ENCODE measurements around the gene PCNX2. TPM values are rescaled to one million over a fixed set of nuclear protein-coding genes. Genes with fewer than 3 reads are reported as not detected.
"Not testable (repeated sequence)": the region's sequence is repeated elsewhere in the genome, so short reads cannot be mapped to it uniquely, and the experiment has no call there.

Gene PCNX2
- total RNA-seq, 1 experiment from 2014 or later, result 12.2 TPM

DNA sequence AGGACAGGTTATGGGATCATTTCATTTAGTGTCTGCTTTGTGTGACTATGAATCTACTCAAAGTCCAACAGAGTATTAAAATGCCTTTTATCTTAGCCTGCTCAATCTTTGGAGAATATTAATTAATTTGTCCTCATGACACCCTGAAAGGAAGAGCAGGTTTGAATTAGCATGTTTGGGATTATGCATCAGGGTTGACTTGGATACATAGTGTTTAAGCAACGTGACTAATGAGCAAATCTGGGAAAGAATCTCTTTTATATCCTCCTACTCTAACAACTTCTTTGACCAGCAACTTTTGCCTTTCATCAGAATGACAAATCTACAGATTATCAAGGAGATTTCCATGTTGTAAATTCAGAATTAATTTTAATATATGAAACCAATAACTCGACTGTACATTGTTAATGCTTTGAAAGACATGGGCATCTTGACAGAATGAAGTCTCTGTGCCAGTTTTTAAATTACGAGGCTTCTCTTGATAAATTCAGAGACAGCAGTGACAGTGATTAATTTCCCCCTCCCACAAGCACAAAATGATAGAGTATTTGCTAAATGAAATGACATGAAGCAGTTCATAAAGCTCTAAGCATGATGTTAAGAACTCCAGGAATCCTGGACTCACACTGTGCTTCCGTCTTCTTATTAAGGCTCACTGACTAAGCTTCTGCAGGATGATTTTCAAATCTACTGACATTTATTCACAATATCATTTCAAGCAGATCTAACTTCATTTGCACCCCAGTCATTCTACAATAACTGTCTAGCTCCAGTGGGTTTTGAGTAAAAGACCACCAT is 156.5 kb downstream of the PCNX2 start:
- DNase-seq (ENCODE audit: low read depth), result no peak
- in situ Hi-C loops (cut with HindIII; ENCODE audit: low pct_unique_long_range_greater_than_20kb, low sequenced_read_pairs), result no loop called here

DNA sequence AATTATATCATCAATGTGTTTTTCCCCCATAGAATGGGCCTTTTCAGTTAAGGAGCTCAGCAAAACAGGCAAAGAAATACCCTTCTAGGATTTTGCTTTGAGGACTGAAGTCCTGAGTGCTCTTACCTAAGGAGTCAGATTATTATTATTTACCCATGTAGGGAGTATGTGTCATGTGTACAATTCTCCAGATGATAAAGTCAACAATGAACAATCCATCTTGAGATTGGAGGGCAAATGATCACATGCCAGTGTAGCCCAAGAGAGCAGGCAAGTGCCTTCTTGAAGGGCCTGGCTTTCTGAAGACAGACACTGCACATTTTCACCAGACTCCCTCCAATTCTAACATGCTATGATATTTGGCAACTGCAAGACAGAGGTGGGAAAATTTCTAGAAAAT is 159.7 kb downstream of the PCNX2 start:
- DNase-seq (ENCODE audit: low read depth), result no peak
- in situ Hi-C loops (cut with HindIII; ENCODE audit: low pct_unique_long_range_greater_than_20kb, low sequenced_read_pairs), result no loop called here

DNA sequence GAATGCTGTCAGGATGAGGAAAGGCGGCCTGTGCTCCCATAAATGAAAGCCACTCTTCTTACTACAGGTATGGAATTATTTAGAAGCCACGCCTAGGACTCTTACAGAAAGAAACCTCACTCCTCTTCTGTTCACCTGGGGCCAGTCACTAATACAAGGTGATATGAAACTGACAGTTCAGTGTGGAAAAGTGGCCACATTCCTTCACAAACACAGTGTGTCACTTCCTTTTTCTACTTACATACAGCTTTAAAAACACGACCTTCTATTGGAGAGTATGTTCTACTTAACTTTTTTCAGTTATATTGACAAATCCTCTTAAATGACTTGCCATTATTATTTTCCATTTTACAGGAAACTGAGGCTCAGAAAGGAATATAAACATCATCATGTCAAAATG is 163.1 kb downstream of the PCNX2 start:
- in situ Hi-C loops (cut with HindIII; ENCODE audit: low pct_unique_long_range_greater_than_20kb, low sequenced_read_pairs), result no loop called here

DNA sequence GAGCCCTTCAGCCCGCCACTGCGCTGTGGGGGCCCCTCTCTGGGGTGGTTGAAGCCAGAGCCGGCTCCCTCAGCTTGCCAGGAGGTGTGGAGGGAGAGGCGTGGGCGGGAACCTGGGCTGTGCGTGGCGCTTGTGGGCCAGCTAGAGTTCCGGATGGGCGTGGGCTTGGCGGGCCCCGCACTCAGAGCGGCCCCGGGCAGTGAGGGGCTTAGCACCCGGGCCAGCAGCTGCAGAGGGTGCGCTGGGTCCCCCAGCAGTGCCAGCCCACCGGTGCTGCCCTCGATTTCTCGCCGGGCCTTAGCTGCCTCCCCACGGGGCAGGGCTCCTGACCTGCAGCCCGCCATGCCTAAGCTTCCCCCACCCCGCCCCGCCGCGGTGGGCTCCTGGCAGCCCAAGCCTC is 166.5 kb downstream of the PCNX2 start:
- DNase-seq (ENCODE audit: low read depth); in situ Hi-C loops (cut with HindIII; ENCODE audit: low pct_unique_long_range_greater_than_20kb, low sequenced_read_pairs): not testable (repeated sequence)

More for the DNA sequence above, 163.1 kb downstream of the PCNX2 start:
- no peak for DNase-seq (ENCODE audit: low read depth)

DNA sequence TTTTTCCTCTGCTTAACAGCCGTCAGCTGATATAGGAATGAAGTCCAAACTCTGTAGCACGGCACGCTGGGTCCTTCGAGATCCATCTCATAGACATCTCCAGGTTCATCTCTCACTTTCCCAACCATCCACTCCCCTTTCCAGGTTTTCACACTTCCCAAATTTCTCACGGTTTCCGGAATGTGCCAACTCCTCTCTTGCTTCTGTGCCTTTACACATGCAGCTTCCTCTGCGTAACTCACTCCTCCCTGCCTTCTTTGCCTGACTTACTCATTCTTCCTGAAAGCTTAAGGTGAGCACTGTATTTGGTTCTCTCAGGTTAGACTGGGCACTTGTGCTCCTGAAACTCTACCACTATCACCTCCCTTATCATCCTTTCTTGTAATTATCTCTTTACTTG is 168.4 kb downstream of the PCNX2 start:
- DNase-seq (ENCODE audit: low read depth), result no peak

DNA sequence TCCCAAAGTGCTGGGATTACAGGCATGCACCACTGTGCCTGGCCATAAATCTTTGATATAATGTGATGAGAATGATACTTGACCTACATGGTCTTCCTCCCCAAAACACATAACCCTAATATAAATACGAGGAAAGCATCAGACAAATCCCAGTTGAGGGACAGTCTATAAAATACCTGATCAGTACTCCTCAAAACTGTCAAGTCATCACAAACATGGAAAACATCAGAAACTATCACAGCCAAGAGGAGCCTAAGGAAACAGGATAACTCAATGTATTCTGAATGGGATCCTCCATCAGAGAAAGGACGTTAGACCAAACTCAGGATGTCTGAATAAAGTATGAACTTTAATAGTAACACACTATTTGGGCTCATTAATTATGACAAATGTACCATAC is 172.7 kb downstream of the PCNX2 start:
- in situ Hi-C loops (cut with HindIII; ENCODE audit: low pct_unique_long_range_greater_than_20kb, low sequenced_read_pairs), result no loop called here

More for the DNA sequence above, 168.4 kb downstream of the PCNX2 start:
- in situ Hi-C loops (cut with HindIII; ENCODE audit: low pct_unique_long_range_greater_than_20kb, low sequenced_read_pairs), result no loop called here

DNA sequence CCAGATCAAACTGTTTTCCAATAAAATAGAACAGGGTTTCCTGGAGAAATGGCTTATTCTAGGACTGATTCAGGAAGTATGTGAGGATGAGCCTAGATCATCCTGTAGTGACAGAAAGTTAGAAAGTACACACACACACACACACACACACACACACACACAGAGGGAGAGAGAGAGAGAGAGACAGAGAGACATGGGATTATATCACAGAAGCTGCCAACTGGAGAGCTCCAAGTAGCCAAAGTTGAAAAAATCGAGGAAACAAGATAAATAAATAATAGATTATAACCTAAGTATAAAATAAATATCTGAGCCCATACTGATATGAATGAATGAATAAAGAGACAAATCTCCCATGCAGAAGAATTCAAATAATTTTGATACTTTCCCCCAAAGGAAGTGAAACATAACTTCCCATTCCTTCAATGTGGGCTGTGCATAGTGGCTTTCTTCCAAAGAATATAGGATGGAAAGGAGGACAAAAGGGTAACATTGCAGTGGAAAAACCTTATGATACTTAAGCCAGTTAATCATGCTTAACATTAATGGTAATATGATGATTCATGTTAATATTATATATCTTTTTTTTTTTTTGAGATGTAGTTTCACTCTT is 173.5 kb downstream of the PCNX2 start:
- in situ Hi-C loops (cut with HindIII; ENCODE audit: low pct_unique_long_range_greater_than_20kb, low sequenced_read_pairs), result no loop called here
- DNase-seq (ENCODE audit: low read depth), result no peak

More for the DNA sequence above, 172.7 kb downstream of the PCNX2 start:
- no peak for DNase-seq (ENCODE audit: low read depth)

DNA sequence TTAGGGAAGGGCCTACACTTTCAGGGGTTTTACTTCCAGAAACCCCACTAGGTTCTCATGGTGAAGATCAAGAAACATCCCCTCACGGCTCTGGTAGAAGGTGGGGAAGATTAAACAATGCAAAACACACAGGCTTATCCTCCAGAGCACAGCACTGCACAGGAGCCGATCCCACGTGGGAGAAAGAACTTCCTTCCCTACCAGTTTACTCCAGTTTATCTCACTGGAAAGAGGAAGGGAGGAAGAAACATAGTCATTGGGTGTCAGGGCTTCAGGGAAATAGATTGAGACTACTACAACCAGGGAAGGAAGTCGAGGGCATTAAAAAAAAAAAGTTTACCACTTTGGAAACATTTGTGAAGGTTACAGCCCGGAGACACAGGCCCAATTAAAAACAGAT is 180.7 kb downstream of the PCNX2 start:
- in situ Hi-C loops (cut with HindIII; ENCODE audit: low pct_unique_long_range_greater_than_20kb, low sequenced_read_pairs), result no loop called here
- no peak for DNase-seq (ENCODE audit: low read depth)

DNA sequence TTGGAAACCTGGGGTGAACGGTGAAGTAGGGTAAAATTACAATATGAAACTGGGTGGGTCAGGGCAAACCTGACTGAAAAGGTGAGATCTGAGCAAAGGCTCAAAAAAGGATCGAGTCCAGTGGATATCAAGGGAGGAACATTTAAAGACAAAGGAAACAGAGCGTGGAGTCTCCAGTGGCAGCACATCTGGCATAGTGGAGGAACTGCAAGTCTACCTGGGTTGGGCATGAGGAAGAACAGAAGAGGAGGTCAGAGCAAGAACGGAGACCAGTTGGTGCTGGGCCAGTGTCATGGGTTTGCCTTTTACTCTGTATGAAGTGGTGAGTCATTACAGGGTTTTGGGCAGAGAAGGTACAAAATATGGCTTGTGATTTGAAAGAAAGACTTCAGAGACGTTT is 181.4 kb downstream of the PCNX2 start:
- peak; percentile 45 for DNase-seq (ENCODE audit: low read depth)
- in situ Hi-C loops (cut with HindIII; ENCODE audit: low pct_unique_long_range_greater_than_20kb, low sequenced_read_pairs), result no loop called here

DNA sequence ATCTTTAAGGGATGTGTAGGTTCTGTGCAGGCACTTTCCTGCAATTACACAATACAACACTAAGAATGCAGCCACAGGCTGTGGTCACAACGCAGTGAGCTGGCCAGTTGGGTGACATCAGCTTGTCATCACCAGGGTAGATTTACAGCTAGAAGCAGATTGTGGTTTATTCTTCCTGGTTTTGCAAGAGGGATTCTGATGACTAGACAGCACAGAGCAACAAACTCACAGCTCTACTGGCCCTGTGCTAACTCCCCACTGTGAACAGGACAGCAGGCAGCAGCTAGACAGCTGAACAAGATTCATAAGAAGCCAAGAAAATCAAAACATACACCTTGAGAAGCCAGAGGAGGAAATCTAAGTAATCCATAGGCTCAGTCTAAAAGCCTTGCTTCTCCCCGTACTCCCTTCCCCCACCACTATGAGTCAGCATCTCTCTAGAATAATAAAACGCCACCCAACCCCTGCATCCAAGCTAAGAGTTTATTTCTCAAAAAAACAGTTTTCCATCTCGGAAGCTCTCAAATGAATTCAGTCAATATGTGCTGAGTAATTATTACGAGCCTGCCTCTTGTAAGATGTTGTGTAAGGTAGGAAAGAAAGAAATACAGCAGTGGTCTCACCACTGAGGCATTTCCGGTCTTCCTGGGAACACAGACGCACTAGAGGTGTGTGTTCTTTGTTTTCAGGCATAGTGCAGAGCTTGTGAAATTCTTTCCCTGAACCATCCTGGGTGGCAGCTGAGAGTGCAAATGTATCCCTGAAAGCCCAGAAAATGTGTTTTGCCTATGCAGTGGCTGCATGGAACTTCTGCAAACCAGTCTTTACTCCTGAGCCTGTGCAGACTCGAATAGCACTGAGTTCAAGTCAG is 182.3 kb downstream of the PCNX2 start:
- peak; percentile 98 for DNase-seq (ENCODE audit: low read depth)
- in situ Hi-C loops (cut with HindIII; ENCODE audit: low pct_unique_long_range_greater_than_20kb, low sequenced_read_pairs), result no loop called here

DNA sequence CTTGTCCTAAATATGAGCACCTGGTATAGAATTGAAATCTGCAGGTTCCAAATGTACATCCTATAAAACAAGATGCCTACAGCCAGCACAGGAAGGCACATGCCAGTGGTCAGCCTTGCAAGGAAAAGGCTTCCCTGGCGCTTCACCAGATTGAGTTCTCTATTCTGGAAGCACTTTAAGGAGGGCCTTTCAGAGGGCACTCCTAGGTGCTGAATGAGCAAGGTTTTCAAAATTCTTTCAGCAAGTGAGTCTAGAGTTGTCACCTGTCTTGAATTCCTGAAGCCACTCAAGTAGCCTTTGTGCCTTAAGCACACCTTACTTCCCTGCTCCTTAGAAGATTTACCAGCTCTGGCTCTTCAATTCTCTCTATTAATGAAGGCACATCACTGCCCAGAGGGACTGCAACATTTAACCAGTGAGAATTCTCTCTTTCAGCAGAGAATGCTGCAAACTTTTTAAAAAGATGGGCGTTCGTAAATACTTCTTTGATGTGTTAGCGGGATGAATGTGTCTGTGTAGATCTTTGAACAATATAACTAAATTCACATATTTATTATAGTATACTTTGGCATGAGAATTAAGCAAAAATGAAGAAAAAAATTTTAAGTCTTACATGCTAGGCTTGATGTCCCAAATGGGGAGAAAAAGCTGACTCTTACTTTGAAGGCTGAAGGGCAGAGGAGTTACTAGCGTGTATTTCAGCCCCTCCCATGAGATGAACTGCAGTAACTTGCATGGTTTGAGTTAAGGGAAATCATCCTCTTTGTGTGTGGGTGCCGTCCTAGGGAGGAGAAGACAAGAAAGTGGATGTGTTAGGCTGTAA is 183.1 kb downstream of the PCNX2 start:
- DNase-seq (ENCODE audit: low read depth), result peak; percentile 29
- in situ Hi-C loops (cut with HindIII; ENCODE audit: low pct_unique_long_range_greater_than_20kb, low sequenced_read_pairs), result no loop called here

DNA sequence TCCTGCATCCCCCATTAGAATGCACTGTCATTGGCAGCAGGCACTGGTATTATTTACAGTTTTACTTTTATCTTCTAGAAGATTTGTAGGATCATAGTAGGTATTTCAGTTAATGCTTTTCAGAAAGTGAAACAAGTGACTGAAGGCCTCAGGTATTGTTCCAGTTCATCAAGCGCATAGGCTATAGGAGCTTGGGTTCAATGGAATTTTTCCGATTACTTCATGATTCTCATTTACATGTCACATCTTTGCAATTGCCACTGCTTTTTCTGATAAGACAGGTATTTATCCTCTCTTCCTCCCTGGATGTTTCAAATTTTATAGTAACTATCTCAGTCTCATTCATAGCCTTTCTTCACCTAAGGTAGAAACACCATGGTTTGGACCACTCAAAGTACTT is 183.8 kb downstream of the PCNX2 start:
- in situ Hi-C loops (cut with HindIII; ENCODE audit: low pct_unique_long_range_greater_than_20kb, low sequenced_read_pairs), result no loop called here
- peak; percentile 35 for DNase-seq (ENCODE audit: low read depth)

DNA sequence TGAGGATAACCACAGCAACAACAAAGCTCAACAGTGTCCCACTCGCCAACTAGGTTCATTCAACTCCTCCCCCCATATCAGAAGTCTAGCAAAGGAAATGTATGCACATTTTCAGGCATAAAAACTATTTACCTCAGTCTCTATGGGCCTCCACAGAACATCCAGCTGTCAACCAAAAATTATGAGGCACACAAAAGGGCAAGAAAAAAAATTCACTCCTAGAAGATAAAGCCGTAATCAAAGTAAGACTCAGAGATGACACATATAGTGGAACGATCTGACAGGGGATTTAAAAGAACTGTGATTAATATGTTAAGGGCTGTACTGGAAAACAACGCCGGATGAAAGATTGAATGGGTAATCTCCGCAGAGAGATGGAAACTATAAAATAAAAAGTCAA is 186.4 kb downstream of the PCNX2 start:
- in situ Hi-C loops (cut with HindIII; ENCODE audit: low pct_unique_long_range_greater_than_20kb, low sequenced_read_pairs), result no loop called here
- DNase-seq (ENCODE audit: low read depth), result no peak

DNA sequence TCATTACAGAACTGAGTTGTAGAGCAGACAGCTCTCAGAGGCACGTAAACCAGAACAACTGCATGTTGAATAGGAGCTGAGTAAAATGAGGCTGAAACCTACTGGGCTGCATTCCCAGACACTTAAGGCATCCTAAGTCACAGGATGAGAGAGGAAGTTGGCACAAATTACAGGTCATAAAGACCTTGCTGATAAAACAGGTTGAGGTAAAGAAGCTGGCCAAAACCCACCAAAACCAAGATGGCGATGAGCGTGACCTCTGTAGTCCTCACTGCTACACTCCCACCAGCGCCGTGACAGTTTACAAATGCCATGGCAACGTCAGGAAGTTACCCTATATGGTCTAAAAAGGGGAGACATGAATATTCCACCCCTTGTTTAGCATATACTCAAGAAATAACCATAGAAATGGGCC is 187.8 kb downstream of the PCNX2 start:
- DNase-seq (ENCODE audit: low read depth), result peak; percentile 18
- in situ Hi-C loops (cut with HindIII; ENCODE audit: low pct_unique_long_range_greater_than_20kb, low sequenced_read_pairs), result not testable (repeated sequence)

DNA sequence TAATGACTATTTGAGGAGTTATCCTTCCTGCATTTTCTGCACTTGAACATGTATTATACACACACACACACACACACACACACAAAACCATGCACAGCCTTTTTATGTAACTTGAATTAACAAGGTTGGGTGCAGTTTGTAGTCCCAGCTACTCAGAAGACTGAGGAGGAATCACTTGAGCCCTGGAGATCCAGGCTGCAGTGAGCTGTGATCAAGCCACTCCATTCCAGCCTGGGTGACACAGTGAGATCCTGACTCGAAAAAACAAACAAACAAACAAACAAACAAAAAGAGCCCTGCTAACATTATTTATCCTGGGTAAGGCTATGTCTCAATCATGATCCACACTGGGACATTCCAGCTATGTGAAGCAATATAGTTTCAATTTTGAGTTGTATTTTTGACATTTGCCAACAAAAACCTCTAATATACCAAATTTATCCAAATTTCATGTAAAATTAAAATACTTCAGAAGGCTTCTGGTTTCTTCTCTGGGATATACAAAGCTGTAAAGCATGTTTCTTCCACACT is 188.3 kb downstream of the PCNX2 start:
- no peak for DNase-seq (ENCODE audit: low read depth)
- in situ Hi-C loops (cut with HindIII; ENCODE audit: low pct_unique_long_range_greater_than_20kb, low sequenced_read_pairs), result no loop called here

DNA sequence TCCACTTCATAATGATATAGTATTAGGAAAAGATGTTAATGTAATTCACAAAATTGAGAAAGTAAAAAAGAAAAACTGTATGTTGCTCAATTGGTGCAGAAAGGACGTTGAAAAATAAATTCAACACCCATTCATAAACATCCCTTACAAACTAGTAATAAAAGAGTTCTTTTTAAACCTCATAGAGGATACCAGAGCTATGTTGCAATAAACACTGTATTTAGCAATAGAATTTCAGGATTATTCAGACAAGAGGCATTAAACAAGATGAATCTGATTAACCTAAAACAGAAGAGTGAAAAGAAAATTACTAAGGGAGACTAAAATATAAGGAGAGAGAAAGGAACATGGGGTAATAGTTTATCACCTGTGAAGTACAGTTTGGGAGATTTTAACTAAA is 190.3 kb downstream of the PCNX2 start:
- in situ Hi-C loops (cut with HindIII; ENCODE audit: low pct_unique_long_range_greater_than_20kb, low sequenced_read_pairs), result no loop called here
- no peak for DNase-seq (ENCODE audit: low read depth)

DNA sequence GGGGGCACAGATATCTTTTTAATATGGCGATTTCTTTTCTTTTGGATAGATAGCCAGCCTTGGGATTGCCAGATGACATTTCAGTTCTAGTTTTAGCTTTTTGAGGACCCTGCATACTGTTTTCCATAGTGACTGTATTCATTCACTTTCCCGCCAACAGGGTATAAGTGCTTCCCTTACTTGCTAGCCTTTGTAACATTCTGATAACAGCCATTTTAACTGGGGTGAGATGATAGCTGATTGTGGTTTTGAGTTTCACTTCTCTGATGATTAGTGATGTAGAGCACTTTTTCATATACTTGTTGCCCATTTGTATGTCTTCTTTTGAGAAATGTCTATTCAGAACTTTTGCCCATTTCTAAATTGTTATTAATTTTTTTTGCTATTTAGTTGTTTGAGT is 193.2 kb downstream of the PCNX2 start:
- no peak for DNase-seq (ENCODE audit: low read depth)
- in situ Hi-C loops (cut with HindIII; ENCODE audit: low pct_unique_long_range_greater_than_20kb, low sequenced_read_pairs), result no loop called here

DNA sequence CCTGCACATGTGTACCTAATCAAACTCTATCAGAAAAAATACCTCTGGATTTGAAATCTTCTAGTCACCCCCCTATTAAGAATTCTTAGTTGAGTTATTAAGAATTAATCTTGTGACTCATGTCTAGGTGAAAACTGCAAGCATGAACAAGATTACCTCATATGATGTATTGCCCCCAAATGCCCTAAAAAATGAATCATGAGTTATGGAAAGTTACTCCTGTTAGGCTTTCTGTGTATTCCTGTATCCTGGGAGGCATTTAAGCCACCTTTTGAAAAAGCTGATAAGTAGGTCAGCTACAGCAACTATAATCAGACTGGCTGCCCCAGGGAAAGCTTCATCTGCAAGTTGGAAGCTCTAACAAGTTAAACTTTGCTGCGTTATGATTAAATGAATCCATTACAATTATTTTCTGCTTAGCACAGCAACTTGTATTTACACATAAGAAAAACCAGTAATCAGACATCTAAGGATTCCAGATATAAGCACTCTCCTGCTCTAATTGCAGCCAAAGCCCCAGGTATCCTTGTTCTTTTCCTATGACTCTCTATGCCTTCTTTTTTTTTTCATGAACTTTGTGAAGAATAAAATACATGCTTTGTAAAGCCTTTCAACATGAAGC is 197.5 kb downstream of the PCNX2 start:
- peak; percentile 73 for DNase-seq (ENCODE audit: low read depth)
- in situ Hi-C loops (cut with HindIII; ENCODE audit: low pct_unique_long_range_greater_than_20kb, low sequenced_read_pairs), result no loop called here

Data from Caki2 (cell line).